MCF 10A (cell line): ENCODE results near the gene BAAT. TPM values are rescaled to one million over a fixed set of nuclear protein-coding genes. Genes with fewer than 3 reads are reported as not detected.

ENCODE experiments used
- BruUV-seq: library from RNA; stranded (reverse); fragments of 400-500 nt; replicated peaks from 2 replicates; lab custom pipeline; 2021; lab: Mats Ljungman, UMichigan
- CTCF ChIA-PET: fragments of 300-600 bp; sonication (Branson Sonifier 250); formaldehyde crosslinking; extraction: SDS; loops from one replicate; lab custom pipeline; 2021; ENCODE audit warnings: antibody characterized with exemption, inconsistent platforms; lab: Yijun Ruan, JAX
- POLR2A ChIA-PET: fragments of 300-600, 350-650 bp; sonication (Branson Sonifier 250); formaldehyde crosslinking; extraction: SDS; loops from one replicate; lab custom pipeline; 2020; ENCODE audit warnings: antibody characterized with exemption, inconsistent platforms; lab: Yijun Ruan, JAX
- DNase-seq: peaks from one replicate; pipeline ENCODE4 v3.0.0-alpha.2; 2018; ENCODE audit not compliant: unreplicated experiment
- H3K27ac Mint-ChIP-seq: one replicate; pipeline ENCODE4 v1.8.0; 2022; ENCODE audit warnings: mild to moderate bottlenecking, low read depth, mixed read lengths; ENCODE audit not compliant: unreplicated experiment
- H3K27me3 Mint-ChIP-seq: one replicate; pipeline ENCODE4 v1.8.0; 2022; ENCODE audit warnings: mixed read lengths; ENCODE audit not compliant: insufficient read depth, unreplicated experiment
- H3K36me3 Mint-ChIP-seq: one replicate; pipeline ENCODE4 v1.8.0; 2022; ENCODE audit warnings: mild to moderate bottlenecking, moderate library complexity, mixed read lengths; ENCODE audit not compliant: insufficient read depth, unreplicated experiment
- H3K4me1 Mint-ChIP-seq: one replicate; pipeline ENCODE4 v1.8.0; 2022; ENCODE audit warnings: mixed read lengths; ENCODE audit not compliant: insufficient read depth, unreplicated experiment
- H3K4me3 Mint-ChIP-seq: one replicate; pipeline ENCODE4 v1.8.0; 2022; ENCODE audit warnings: mild to moderate bottlenecking, moderate library complexity, mixed read lengths; ENCODE audit not compliant: unreplicated experiment
- H3K9me3 Mint-ChIP-seq: one replicate; pipeline ENCODE4 v1.8.0; 2022; ENCODE audit warnings: mixed read lengths; ENCODE audit not compliant: unreplicated experiment
- intact Hi-C: fragments of 100-400 bp; cut with micrococcal nuclease; formaldehyde crosslinking; loops from 2 replicates; pipeline ENCODE4 v1.14.1; 2022
- total RNA-seq: library from RNA; stranded (reverse); gene quantifications from 2 replicates; pipeline ENCODE4 v1.2.3, GENCODE V29; 2022
- TF ChIP-seq, protein P1 (sequence below): fragments of 200-600 bp; IDR thresholded peaks from one replicate; pipeline ENCODE4 v1.8.0; 2022; ENCODE audit warnings: antibody characterized with exemption, mild to moderate bottlenecking; ENCODE audit not compliant: unreplicated experiment

BAAT gene
- total RNA-seq, 1 experiment from 2014 or later = 0.14 TPM

DNA sequence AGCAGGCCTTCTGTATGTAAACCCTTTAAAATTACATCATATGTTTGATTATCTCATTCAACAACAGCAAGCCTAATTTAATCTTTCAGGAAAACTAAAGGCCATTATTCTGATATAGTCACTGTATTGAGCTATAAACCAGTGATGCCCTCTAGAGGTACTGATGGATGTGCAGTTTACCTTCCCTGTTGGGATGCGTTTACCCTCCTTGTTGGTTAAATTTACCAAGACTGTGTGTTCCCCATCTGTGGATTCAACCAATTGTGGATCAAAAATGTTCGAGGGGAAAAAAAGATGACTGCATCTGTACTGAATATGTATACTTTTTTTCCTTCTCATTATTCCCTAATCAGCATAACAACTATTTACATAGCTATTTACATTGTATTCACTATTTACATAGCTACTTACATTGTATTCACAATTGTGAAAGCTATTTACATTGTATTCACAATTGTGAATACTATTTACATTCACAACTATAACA is 3.7 kb upstream of the BAAT start:
- TF ChIP-seq, protein P1, sequence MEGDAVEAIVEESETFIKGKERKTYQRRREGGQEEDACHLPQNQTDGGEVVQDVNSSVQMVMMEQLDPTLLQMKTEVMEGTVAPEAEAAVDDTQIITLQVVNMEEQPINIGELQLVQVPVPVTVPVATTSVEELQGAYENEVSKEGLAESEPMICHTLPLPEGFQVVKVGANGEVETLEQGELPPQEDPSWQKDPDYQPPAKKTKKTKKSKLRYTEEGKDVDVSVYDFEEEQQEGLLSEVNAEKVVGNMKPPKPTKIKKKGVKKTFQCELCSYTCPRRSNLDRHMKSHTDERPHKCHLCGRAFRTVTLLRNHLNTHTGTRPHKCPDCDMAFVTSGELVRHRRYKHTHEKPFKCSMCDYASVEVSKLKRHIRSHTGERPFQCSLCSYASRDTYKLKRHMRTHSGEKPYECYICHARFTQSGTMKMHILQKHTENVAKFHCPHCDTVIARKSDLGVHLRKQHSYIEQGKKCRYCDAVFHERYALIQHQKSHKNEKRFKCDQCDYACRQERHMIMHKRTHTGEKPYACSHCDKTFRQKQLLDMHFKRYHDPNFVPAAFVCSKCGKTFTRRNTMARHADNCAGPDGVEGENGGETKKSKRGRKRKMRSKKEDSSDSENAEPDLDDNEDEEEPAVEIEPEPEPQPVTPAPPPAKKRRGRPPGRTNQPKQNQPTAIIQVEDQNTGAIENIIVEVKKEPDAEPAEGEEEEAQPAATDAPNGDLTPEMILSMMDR = peak; percentile 22
- ChIA-PET CTCF (interaction anchor here (0.6 to 2.8 kb wide), 44 partner anchors 7 to 1709 kb away, joined by 3 to 42 read pairs (median 4); partner anchors contain the start of genes MRPL50 and ZNF189), POLR2A (interaction anchor here (1.4 to 2.8 kb wide), 2 partner anchors 10 to 15 kb away, joined by 6 to 34 read pairs; partner anchors contain the start of genes MRPL50 and ZNF189)
- BruUV-seq = no TSS peak
- Mint-ChIP-seq H3K9me3 (peaks cover 16% of the 10 kb centered on the region), H3K4me1 (peaks cover 18% of the 10 kb centered on the region), H3K27ac (no peak overlapping the region), H3K4me3 (no peak overlapping the region), H3K36me3 (peaks cover 44% of the 10 kb centered on the region), H3K27me3 (no peaks in the 10 kb centered on the region)
- no peak for DNase-seq
- intact Hi-C loops = loop anchor here (2.0 to 10.0 kb wide), 4 partner anchors 78 to 786 kb away; no protein-coding TSS in a partner anchor

DNA sequence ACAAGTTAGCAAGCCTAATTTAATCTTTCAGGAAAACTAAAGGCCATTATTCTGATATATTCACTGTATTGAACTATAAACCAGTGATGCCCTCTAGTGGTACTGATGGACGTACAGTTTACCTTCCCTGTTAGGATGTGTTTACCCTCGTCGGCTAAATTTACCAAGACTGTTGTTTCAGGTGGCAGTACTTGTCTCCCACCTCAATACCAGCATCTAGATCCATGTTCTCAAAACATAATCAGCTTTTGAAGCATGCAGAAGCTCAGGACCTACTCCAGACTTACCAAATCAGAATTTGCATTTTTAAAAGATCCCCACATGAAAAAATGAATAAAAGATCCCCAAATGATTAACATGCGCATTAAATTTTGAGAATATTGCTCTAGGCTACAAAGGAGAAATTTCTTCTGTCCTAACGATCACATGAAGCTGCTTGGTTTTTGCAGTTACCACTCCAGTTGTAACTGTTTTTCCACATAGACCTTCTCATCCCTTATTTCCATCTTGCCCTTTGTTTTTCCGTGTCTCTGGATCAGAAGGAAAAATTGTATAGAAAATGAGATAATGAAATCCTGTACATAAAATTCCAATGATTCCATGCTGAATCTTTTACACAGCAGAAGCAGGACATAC is 3.2 kb upstream of the BAAT start:
- no peak overlapping the region for H3K4me3 Mint-ChIP-seq
- BruUV-seq = no TSS peak
- ChIA-PET POLR2A (interaction anchor here (1.0 to 2.8 kb wide), 3 partner anchors 8 to 15 kb away, joined by 3 to 34 read pairs (median 6); partner anchors contain the start of genes MRPL50 and ZNF189), CTCF (interaction anchor here (0.6 to 2.8 kb wide), 41 partner anchors 8 to 1381 kb away, joined by 3 to 42 read pairs (median 4); partner anchors contain the start of genes MRPL50 and ZNF189)
- intact Hi-C loops = loop anchor here (1.0 to 10.0 kb wide), 5 partner anchors 72 to 786 kb away; no protein-coding TSS in a partner anchor
- H3K27me3 Mint-ChIP-seq = no peaks in the 10 kb centered on the region
- no peak overlapping the region for H3K27ac Mint-ChIP-seq
- H3K4me1 Mint-ChIP-seq = peaks cover 18% of the 10 kb centered on the region
- peaks cover 14% of the 10 kb centered on the region for H3K9me3 Mint-ChIP-seq
- DNase-seq = peak; percentile 56
- TF ChIP-seq, protein P1 = peak; percentile 58
- H3K36me3 Mint-ChIP-seq = peaks cover 44% of the 10 kb centered on the region

DNA sequence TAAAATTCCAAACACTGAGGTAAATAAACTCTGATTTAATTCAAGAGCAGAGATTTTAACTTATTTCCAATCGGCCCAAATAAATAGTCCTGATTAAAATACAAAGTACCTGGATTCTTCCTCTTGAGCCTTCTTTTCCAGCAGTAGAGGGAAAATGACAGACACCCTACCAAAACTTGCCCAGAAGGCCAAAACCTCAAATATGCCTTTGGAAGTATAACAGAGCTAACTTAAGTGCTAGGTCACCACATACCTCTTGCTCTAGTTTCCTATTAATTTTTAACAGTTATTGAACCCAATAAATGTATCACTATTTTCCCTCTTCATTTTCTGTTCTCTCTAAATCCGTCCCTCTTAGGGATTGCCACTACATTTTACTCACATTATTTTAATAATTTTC is 1.4 kb downstream of the BAAT start:
- H3K9me3 Mint-ChIP-seq = no peaks in the 10 kb centered on the region
- H3K4me1 Mint-ChIP-seq = peaks cover 6% of the 10 kb centered on the region
- ChIA-PET POLR2A (no interaction called here), CTCF (interaction anchor here (2.0 to 3.0 kb wide), 2 partner anchors 75 to 782 kb away, joined by 4 to 14 read pairs; no protein-coding TSS in a partner anchor)
- H3K27ac Mint-ChIP-seq = no peak overlapping the region
- no peaks in the 10 kb centered on the region for H3K27me3 Mint-ChIP-seq
- H3K36me3 Mint-ChIP-seq = peaks cover 13% of the 10 kb centered on the region
- TF ChIP-seq, protein P1 = no peak
- DNase-seq = no peak
- no peak overlapping the region for H3K4me3 Mint-ChIP-seq
- intact Hi-C loops = loop anchor here (10.0 kb wide), 1 partner anchor 669 kb away; no protein-coding TSS in a partner anchor
- BruUV-seq = no TSS peak

DNA sequence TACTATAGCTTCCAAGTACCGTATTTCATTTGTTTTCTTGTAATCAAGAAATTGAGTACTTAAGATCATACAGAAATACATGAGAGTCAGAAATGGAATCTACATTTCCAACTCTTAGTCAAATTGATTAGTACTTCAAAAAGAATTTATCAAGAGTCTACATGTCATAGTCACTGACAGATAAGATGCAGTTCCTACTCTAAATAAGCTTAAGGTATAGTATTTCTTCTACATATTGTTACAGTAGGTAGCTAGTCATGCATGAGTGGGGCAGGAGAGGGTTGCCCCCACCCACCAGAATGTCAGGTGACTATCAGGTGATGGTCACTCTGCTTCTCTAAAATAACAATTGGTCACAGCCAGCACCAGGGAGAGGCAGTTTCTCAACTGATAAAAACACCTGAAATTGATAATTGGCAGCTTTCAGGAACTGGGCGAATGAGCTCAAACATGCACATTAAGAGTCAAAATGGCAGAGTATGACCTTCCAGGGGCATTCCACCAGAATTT is 2.9 kb downstream of the BAAT start:
- H3K27ac Mint-ChIP-seq = no peak overlapping the region
- no peak for DNase-seq
- no peaks in the 10 kb centered on the region for H3K27me3 Mint-ChIP-seq
- no peaks in the 10 kb centered on the region for H3K4me1 Mint-ChIP-seq
- peaks cover 3% of the 10 kb centered on the region for H3K36me3 Mint-ChIP-seq
- no peak overlapping the region for H3K4me3 Mint-ChIP-seq
- TF ChIP-seq, protein P1 = no peak
- intact Hi-C loops = loop anchor here (10.0 kb wide), 1 partner anchor 667 kb away; no protein-coding TSS in a partner anchor
- POLR2A ChIA-PET = no interaction called here
- CTCF ChIA-PET = interaction anchor here (0.7 to 3.0 kb wide), 5 partner anchors 8 to 780 kb away, joined by 3 to 14 read pairs (median 3); no protein-coding TSS in a partner anchor
- BruUV-seq = no TSS peak
- no peaks in the 10 kb centered on the region for H3K9me3 Mint-ChIP-seq
